HG03159 (cell line): Measurements from ENCODE around the gene ZBTB40.

Experiments used
- ATAC-seq: cut with Tn5 transposase; IDR thresholded peaks from one replicate; pipeline ENCODE4 v1.9.1; 2021; ENCODE audit warnings: mild to moderate bottlenecking, moderate library complexity; ENCODE audit not compliant: unreplicated experiment

Gene ZBTB40

DNA sequence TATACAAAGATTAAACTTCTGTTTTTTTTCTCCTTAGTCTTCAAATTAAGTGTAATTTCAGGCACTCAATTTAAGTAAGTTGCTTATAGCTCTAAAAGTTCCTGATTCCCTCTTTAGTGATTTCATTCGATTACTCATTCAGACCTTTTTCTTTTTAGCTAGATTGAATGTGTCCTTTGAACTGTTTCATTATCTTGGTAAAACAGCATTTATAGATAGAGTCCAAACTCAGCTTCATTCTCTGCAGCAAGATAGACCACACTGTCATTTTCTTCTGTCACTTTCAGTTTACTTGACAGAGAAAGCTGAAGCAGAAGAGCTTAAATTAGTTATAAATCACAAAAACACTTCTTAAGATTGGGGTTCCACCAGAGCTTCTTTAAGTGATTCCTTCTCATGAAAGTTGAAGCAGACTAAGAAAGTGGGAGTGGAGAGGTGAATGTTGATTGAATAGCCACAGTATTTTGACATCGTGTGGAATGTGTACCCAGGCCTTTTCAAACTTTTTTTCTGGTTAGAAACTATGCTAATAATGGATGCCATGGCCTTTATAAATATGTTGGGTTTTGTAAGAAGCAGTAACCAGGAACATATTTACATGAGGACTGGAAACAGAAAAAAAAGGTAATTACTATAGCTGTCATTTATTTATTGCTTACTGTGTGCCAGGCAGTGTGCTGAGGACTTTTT, 52.2 kb downstream of the ZBTB40 start:
- ATAC-seq: no peak

DNA sequence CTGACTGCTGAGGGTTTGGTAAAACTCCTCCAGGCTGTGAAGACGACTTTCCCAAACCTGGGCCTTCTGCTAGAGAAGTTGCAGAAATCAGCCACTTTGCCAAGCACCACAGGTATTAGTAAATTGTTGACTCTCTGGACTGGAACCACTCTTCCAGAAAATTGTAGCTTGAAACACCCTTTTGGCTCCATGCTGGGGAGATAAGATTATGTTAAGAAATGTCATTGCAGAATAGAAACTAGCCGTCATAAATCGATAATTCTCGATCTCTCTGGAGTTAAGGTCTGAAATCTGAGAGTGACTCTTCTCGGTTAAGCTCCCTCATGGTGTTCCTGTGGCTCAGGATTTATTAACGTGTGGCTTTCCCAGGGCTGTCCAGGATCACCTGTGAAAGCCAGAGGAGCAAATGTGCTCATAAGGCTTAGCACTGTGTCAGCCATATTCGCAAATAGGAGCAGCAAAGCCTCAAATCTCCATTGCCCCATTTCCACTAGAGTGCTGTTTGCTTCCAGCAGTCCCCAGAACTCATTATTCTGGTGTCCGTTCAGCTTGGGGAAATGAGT, 54.6 kb downstream of the ZBTB40 start:
- ATAC-seq: no peak

DNA sequence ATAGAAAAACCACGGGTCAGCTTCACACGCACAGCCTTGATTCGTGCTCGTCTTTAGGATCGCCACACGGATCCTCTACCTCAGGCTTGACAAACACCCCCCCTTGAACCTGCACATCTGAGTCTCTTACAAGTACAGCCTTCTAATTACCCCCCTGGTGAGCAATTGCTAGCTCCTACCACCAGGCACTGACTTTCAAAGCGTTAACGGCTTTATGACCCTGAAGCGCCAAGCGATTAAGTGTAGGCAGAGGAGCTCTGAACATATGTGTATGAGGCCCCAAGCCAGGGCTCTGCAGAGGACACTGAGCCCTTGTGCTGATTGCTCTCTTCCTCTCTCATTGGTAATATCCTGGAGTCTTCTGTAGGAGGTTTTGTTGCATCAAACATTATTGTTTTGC, 55.9 kb downstream of the ZBTB40 start:
- no peak for ATAC-seq

DNA sequence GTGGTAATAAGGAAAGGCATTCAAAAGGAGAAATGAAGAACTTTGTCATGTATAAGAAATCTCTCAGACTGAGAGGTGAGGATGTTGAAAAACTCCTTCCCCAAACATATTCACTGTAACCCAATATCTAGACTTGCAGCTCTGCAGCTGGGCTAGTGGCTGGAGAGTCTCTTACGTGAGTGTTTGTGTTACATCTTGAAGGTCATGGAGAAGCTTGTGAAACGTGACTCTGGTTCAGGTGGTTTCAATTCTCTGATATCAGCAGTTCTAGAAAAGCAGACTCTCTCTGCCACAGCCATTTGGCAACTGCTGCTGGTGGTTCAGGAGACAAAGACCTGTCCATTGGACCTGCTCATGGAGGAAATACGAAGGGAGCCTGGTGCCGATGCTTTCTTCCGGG, 56.7 kb downstream of the ZBTB40 start:
- no peak for ATAC-seq

DNA sequence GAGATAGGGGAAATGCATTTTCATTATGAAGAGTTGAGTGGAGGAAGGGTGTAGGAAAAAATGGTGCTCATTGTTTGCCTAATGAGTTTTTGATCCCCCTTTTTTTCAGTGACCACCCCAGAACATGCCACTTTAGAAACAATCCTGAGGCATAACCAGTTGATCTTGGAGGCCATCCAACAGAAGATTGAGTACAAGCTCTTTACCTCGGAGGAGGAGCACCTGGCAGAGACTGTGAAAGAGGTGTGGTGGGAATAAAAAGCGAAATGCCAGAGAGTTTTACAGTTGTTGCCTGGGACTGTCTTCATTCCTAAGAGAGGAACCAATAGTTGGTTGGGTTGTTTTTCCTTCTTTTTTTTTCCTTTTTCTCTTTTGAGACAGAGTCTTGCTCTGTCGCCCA, 57.3 kb downstream of the ZBTB40 start:
- ATAC-seq: no peak

DNA sequence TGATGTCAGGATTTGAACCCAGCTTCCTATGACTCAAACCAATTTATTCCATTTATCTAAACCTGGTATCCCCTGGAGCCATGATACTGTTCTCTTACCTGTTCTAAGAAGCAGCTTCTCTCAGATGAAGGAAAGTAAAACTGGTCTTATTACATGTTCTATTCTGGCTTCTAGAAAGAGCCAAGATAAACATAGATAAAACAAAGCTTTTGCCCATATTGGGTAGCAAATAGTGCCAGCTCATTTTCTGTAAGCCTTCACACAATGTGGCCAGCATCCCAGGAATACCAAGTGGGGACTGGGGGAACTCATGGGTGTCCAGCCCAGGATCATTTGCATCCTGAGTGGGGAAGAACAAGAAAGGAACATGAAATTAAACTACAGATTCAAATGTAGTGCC, 58.2 kb downstream of the ZBTB40 start:
- ATAC-seq: no peak

DNA sequence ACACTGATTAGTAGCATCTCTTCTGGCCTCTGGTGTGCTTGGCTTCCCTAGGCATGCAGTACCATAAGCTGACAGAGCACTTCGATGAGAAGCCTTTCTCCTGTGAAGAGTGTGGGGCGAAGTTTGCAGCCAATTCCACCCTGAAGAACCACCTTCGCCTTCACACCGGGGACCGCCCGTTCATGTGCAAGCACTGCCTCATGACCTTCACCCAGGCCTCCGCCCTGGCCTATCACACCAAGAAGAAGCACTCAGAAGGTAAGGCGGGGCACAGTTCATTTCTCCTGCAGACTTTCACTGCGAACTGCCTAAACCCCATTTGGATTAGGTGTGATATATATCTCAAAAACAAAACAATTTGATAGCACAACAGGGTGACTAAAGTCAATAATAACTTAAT, 61.2 kb downstream of the ZBTB40 start:
- ATAC-seq: no peak

DNA sequence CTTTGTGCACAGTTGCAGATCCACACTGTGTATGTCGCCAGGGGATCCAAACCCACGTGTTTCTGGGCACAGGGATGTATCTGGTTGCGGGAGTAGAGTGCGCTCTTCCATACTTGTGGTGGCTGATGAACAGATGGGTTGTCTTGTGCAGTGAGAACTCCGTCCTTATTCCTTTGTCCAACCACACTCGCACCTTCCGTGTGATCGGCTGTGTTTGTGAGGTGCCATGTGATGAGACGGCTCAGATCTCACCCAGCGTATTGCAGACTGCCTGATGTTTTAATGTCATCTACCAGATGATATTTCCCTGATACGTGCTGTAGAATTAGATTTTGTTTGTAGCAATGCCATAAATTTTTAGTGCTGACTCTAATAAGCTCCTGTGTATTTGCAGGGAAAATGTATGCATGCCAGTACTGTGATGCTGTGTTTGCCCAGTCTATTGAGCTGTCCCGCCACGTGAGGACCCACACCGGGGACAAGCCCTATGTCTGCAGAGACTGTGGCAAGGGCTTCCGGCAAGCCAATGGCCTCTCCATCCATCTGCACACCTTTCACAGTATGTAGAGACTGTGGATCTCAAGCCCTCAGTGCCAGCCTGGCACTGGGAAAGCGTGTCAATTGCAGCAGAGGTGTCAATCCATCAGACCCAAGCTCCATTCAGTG, 65.4 kb downstream of the ZBTB40 start:
- no peak for ATAC-seq

DNA sequence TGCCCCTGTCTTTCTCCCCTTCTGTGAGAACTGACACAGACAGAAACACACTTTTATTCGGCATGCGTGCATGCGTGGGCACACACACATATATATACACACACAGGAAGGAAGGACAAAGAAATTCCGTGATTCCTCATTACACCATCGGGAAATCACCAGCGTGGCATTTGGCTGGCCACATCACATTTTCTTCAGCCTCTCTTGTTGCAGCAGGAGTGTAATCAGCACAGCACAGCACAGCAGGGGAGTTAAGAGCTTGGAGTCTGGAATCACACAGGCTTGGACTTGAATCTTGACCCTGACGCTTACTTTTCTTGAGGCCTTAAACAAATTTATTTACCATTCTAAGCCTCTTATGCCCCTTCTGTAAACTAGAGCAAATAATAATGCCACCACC, 66.3 kb downstream of the ZBTB40 start:
- ATAC-seq: no peak

DNA sequence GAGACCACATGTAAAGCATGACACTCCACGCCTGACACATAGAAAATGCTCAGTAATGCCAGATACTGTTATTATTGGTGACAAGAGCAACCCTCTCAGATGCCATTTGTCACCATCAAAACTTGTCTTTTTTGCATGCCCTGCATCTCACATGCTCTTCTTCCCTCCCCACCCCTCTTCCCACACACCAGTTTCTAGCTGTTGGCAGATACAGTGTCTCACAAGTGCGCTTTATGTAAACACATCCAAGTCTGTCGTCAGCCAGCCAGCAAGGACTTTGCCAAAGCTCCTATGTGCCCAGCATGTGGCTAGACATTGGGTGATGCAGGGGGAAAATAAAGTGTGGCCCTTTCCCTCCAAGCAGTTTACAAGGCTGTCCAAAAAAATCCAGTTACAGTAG, 66.7 kb downstream of the ZBTB40 start:
- ATAC-seq: no peak

DNA sequence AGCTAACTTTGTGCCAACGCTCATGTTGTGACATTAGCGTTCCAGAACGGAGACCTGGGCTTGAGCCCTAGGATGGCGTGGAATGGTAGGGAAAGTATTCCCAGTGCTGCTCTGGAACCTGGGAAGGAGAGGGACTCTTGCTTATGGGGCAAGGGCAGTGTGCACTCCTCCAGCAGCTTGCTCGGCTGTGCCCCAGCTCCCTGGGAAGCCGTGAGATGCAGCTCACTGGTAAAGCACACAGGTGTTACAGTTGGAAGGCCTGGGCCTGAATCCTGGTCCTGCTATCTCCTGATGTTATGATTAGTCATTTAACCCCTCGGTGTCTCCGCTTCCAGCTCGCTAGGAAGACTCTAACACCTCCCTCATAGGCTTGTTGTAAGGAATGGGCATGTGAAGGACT, 69.2 kb downstream of the ZBTB40 start:
- no peak for ATAC-seq

DNA sequence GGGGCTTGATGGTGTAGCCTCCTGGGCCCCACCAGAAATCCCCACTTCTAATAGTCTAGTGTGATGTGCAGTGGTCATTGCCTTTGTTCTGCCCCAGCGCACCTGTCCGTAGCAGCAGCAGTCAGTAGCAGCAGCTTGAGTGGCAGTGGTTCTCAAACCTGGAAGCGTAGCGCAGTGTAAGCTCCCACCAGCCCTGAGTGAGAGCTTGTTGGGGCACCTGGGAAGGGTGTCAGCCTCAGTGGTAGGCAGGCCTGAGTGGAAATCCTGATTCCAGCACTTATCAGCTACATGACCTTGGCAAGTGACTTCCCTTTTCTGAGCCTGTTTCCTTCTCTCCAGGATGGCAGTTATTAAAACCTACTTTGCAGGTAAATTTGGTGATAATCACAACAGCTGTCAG, 70.0 kb downstream of the ZBTB40 start:
- no peak for ATAC-seq

DNA sequence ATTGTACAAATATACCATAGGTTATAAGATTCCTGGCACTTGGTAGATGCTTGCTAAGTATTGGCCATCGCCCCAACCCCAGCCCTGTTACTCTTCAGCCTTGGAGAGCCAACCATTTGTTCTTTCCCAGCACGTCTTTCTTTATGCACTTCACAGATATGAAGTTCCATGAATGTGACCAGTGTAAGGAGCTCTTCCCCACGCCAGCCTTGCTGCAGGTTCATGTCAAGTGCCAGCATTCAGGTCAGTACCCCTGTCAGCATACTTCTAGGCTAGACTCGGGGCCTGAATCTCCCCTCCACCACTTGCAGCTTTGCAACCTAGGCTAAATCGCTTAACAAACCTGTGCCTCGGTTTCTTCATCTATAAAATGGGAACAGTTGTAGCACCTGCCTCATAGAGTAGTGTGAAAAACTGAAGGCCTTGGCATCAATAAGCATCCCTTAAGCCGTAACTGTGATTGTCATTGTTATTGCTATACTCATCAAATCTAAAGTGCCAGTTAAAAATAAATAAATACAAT, 70.6 kb downstream of the ZBTB40 start:
- no peak for ATAC-seq

DNA sequence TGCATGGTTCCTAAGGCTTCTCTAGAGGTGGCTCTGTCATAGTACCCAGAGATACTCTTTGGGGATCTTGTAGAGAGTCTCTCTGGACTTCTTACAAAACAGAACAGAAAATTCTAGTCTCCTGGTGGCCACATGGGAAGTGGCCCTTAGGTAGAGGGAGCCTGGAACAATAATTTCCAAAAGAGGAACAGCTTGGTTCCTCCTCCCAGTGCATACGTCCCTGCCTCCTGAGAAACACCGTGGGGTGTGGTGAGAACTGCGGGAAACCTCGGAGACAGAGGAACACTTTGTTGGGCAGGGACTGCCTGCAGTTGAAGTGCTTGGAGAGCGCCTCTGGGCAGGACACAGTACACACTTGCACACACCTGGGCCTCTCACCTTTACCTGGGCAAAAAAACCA, 72.8 kb downstream of the ZBTB40 start:
- no peak for ATAC-seq

DNA sequence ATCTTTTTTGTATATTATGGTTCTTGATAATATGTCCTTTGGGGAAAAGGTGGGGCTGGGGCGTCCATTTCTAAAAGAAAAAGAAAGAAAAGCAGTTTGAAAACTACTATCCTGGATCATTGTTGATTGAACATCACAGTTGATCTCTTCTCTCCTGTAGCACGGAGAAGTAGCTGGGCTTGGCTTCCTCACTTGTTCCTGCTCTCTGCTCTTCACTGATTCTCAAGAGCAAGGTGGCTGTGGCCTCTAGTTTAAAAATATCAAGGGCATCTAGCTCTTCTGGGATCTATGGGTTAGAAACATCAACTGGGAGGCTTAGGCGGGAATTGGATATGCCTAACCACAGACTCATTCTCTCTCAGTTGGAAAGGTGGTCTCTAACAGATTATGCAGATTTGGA, 73.6 kb downstream of the ZBTB40 start:
- ATAC-seq: no peak

DNA sequence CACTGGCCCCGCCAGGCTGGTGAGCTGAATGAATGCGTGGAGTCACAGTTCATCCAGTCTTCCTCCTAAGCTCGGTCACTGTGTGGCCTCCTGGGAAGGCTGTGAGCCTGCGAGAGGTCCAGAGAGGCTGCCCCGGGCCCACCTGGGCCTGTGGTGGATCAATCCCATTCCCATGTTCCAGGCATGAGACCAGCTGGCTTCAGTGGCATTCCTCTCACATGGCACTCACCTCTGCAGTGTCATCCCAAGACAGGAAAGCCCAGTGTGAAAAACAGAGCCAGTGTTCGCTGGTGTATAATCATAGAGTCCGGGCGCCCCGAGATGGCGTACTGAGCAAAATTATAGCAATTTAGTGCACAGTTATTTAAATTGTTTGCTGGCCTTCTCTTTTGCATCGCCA, 74.0 kb downstream of the ZBTB40 start:
- no peak for ATAC-seq

DNA sequence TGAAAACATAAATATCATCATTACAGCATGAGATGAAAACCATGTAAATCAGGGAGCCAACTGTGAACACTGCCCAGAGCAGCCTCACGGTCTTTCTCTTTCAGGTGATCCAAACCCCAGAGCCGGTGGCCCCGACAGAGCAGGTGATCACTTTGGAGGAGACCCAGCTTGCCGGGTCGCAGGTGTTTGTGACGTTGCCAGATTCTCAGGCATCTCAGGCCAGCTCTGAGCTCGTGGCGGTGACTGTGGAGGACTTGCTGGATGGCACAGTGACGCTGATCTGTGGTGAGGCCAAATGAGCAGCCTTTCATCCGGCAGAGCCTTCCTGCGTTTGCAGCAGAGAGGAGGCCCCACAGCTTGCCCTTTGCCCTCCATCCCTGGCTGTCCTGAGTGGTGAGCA, 74.4 kb downstream of the ZBTB40 start:
- ATAC-seq: no peak

DNA sequence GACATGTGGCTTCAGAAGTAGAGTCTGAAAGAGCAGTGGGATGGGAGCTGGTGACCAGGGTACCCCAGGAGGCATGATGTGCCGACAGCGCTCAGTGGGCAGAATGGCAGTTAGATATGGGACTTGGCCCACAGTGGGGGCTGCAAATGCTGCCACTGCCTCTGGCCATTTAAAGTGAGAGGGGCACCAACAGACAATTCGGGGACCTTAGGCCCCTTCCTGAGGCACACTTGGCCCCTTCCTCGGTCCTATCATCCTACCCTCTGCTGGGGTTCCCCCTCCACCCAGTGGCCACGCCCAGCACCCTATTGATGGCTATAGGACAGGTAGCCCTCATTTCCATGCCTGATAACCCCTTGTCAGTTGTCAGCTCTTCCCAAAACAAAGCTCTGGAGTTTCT, 75.0 kb downstream of the ZBTB40 start:
- no peak for ATAC-seq

DNA sequence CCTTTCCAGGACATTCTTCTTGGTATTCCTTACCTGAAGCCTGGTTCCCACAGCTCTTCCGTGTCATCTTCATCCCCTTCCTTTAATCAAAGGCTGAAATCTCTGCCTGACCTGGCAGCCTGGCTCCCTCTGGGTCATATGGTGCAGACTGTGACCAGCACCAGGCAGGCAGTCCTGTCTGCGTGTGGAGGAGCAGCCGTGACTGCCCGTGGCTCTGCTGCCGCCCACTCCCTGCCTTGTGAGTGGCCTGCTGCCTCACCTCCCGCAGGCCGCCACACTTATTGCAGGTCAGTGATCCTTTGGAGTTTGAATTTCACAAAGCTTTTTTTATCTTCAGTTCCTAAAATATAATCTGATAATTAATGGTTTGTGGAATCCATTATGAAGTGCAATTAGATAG, 75.5 kb downstream of the ZBTB40 start:
- no peak for ATAC-seq

DNA sequence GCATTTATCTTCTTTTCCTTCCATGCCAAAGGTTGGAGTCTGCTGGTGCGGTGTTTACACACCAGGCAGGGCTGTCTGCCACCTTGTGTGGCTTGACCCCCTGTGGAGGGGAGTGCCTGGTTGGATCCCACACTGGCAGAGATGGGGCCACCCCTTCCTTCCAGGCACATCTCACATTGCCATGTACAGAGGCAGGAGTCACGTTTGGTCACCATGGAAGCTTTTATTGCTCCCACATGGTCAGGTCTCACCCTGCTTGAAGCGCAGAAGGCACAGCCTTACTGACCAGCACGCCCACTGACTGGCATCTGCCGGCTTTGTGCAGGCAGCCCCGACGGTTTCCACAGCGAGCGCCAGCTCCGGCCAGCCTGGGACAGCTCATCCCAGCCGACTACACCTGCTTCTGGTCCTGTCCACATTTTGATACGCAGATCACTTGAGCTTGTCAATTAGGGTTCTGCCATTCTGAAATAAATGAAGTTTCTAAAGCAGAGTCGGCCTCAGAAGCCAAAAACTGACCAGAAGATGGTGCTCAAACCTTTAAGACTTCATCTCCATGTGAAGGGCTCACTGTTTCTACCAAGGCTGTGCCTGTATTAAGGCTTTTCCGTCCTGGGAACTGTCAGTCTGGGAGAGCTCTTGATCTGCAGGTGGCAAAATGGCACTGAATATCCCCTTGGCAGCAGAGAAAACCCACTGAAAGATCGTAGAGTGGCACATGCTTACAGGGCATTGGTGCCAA, 76.1 kb downstream of the ZBTB40 start:
- no peak for ATAC-seq

DNA sequence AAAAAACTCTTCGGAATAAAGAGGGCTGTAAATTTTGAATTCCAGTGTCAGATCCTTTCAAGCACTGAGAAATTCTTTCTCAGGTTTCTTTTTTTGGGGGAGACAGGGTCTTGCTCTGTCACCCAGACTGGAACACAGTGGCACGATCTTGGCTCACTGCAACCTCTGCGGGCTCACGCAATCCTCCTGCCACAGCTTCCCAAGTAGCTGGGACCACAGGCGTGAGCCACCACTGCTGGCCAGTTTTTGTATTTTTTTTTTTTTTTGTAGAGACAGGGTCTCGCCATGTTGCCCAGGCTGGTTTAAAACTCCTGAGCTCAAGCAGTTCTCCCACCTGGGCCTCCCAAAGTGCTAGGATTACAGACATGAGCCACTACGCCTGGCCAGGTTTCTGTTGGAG, 76.8 kb downstream of the ZBTB40 start:
- ATAC-seq: no peak
